HCT116 (cell line): ENCODE results near the gene SERP1. TPM values are rescaled to one million over a fixed set of nuclear protein-coding genes. Genes with fewer than 3 reads are reported as not detected.

Source experiments
- ATAC-seq: fragments of 200-7000 bp; cut with Tn5 transposase; 2 replicates; pipeline ENCODE4 v1.9.1; 2020; ENCODE audit warnings: mild to moderate bottlenecking, moderate library complexity
- BruUV-seq: library from RNA; stranded (reverse); fragments of 400-500 nt; replicated peaks from 2 replicates; lab custom pipeline; 2021; lab: Mats Ljungman, UMichigan
- CTCF ChIA-PET: fragments of 300-600 bp; sonication (Branson Sonifier 250); formaldehyde crosslinking; loops from one replicate; lab custom pipeline; 2021; ENCODE audit warnings: antibody characterized with exemption; lab: Charles Lee
- POLR2A ChIA-PET: fragments of 300-600, 350-600 bp; sonication (Branson Sonifier 250); formaldehyde crosslinking; loops from one replicate; lab custom pipeline; 2021; ENCODE audit warnings: antibody characterized with exemption; lab: Charles Lee
- RAD21 ChIA-PET, 2 experiments: fragments of 300-600 bp; sonication (Branson Sonifier 250); formaldehyde crosslinking; loops; one replicate each; lab custom pipeline; 2023; ENCODE audit warnings: low total read pairs in 2 of 2; ENCODE audit not compliant: uncharacterized antibody in 2 of 2, unreplicated experiment in 2 of 2, low non-redundant PET in 1 of 2; lab: Charles Lee
- DNase-seq: peaks from one replicate; pipeline ENCODE4 v3.0.0-alpha.2; 2010; ENCODE audit warnings: low read depth, low spot score
- H2AFZ ChIP-seq: fragments of 200-600 bp; shearing (Covaris generic), sonication (generic); 2 replicates; pipeline ENCODE4 v1.6.1; 2017; ENCODE audit warnings: low read depth, mixed run types, mixed read lengths, antibody characterized with exemption, low read length; ENCODE audit not compliant: poor library complexity, severe bottlenecking
- H3K27ac ChIP-seq: 2 replicates; pipeline ENCODE4 v1.5.1; 2012; ENCODE audit warnings: low read depth, low read length
- H3K27me3 ChIP-seq: fragments of 200-600 bp; sonication (generic); 2 replicates; pipeline ENCODE4 v1.6.1; 2016; ENCODE audit warnings: mixed run types, low read length, mixed read lengths; ENCODE audit not compliant: insufficient read depth
- H3K36me3 ChIP-seq, 2 experiments: fragments of 200-500 bp in 1 of 2; fragments of 200-600 bp in 1 of 2; sonication (Bioruptor generic) in 1 of 2; sonication (generic) in 1 of 2; 2 replicates each; pipeline versions ENCODE4 v1.5.1 to v1.6.1; 2014 to 2016; ENCODE audit warnings: low read length in 2 of 2, inconsistent platforms in 1 of 2, mixed read lengths in 1 of 2, mixed run types in 1 of 2; ENCODE audit not compliant: insufficient read depth in 2 of 2, control insufficient read depth in 1 of 2
- H3K4me1 ChIP-seq, 2 experiments: fragments of 200-600 bp in 1 of 2; sonication (generic) in 1 of 2; 2 replicates each; pipeline versions ENCODE4 v1.5.1 to v1.6.1; 2012 to 2017; ENCODE audit warnings: low read length in 2 of 2, inconsistent platforms in 1 of 2, mild to moderate bottlenecking in 1 of 2, mixed read lengths in 1 of 2, mixed run types in 1 of 2, moderate library complexity in 1 of 2; ENCODE audit not compliant: insufficient read depth in 2 of 2, control insufficient read depth in 1 of 2
- H3K4me2 ChIP-seq: fragments of 200-600 bp; sonication (generic); 2 replicates; pipeline ENCODE4 v1.6.1; 2017; ENCODE audit warnings: mixed run types, low read length, mixed read lengths
- H3K4me3 ChIP-seq, 2 experiments: fragments of 200-600 bp in 1 of 2; sonication (generic) in 1 of 2; replicated peaks in 1 of 2; 2 replicates each; pipeline ENCODE4 v1.5.1; 2011 to 2016; ENCODE audit warnings: low read length in 2 of 2, control low read depth in 1 of 2, low read depth in 1 of 2, mild to moderate bottlenecking in 1 of 2, mixed read lengths in 1 of 2, mixed run types in 1 of 2
- H3K79me2 ChIP-seq: fragments of 200-600 bp; sonication (generic); 2 replicates; pipeline ENCODE4 v1.6.1; 2017; ENCODE audit warnings: mild to moderate bottlenecking, mixed run types, low read length, moderate library complexity, mixed read lengths; ENCODE audit not compliant: insufficient read depth
- H3K9ac ChIP-seq: fragments of 200-600 bp; sonication (generic); 2 replicates; pipeline ENCODE4 v1.6.1; 2016; ENCODE audit warnings: low read length, mixed read lengths
- H3K9me2 ChIP-seq: fragments of 200-600 bp; sonication (generic), shearing (Covaris generic); 2 replicates; pipeline ENCODE4 v1.6.1; 2017; ENCODE audit warnings: mixed run types, mild to moderate bottlenecking, moderate library complexity; ENCODE audit not compliant: insufficient read depth
- H3K9me3 ChIP-seq, 2 experiments: fragments of 200-500 bp in 1 of 2; fragments of 200-600 bp in 1 of 2; sonication (Bioruptor generic) in 1 of 2; sonication (generic) in 1 of 2; 2 replicates each; pipeline ENCODE4 v1.6.1; 2014 to 2017; ENCODE audit warnings: low read length in 2 of 2, mixed read lengths in 2 of 2, inconsistent platforms in 1 of 2, low read depth in 1 of 2, mild to moderate bottlenecking in 1 of 2, mixed run types in 1 of 2, moderate library complexity in 1 of 2; ENCODE audit not compliant: control insufficient read depth in 1 of 2, insufficient read depth in 1 of 2
- H4K20me1 ChIP-seq: fragments of 200-600 bp; sonication (generic), shearing (Covaris generic); 2 replicates; pipeline ENCODE4 v1.6.1; 2017; ENCODE audit warnings: mixed run types, mild to moderate bottlenecking, moderate library complexity; ENCODE audit not compliant: insufficient read depth
- CBX3 ChIP-seq: IDR thresholded peaks from 2 replicates; pipeline ENCODE4 v1.6.1; 2012; ENCODE audit warnings: low read depth
- CEBPB ChIP-seq: IDR thresholded peaks from 2 replicates; pipeline ENCODE4 v1.6.1; 2012; ENCODE audit warnings: low read depth
- CTCF ChIP-seq, 3 experiments: fragments of 200-600 bp in 1 of 3; sonication (generic) in 1 of 3; IDR thresholded peaks in 2 of 3; conservative IDR thresholded peaks in 1 of 3; 2 replicates each; pipeline ENCODE4 v1.5.1; 2012 to 2017; ENCODE audit warnings: low read depth in 2 of 3, low read length in 2 of 3, antibody characterized with exemption in 1 of 3, borderline replicate concordance in 1 of 3, control low read depth in 1 of 3, mild to moderate bottlenecking in 1 of 3, mixed read lengths in 1 of 3, mixed run types in 1 of 3, moderate library complexity in 1 of 3; ENCODE audit not compliant: insufficient read depth in 1 of 3
- EZH2 ChIP-seq: fragments of 200-600 bp; sonication (generic); IDR thresholded peaks from 2 replicates; pipeline ENCODE4 v1.6.1; 2017; ENCODE audit warnings: antibody characterized with exemption, mixed run types
- EZH2phosphoT487 ChIP-seq: fragments of 200-600 bp; IDR thresholded peaks from 2 replicates; pipeline ENCODE4 v1.6.1; 2018; ENCODE audit warnings: antibody characterized with exemption, borderline replicate concordance
- FOSL1 ChIP-seq: IDR thresholded peaks from 2 replicates; pipeline ENCODE4 v1.6.1; 2012; ENCODE audit warnings: low read depth
- JUND ChIP-seq: IDR thresholded peaks from 2 replicates; pipeline ENCODE4 v1.6.1; 2012
- POLR2AphosphoS5 ChIP-seq: IDR thresholded peaks from 2 replicates; pipeline ENCODE4 v1.6.1; 2011; ENCODE audit warnings: mild to moderate bottlenecking, low read depth, low read length, moderate library complexity
- RAD21 ChIP-seq: IDR thresholded peaks from 2 replicates; pipeline ENCODE4 v1.6.1; 2012; ENCODE audit warnings: low read depth, mild to moderate bottlenecking
- SIN3A ChIP-seq: IDR thresholded peaks from 2 replicates; pipeline ENCODE4 v1.6.1; 2012; ENCODE audit warnings: low read depth
- TCF7L2 ChIP-seq: IDR thresholded peaks from 2 replicates; pipeline ENCODE4 v1.7.0; 2011; ENCODE audit warnings: borderline replicate concordance, inconsistent platforms; ENCODE audit not compliant: insufficient read depth, insufficient read length; ENCODE audit errors: extremely low read depth
- intact Hi-C: fragments of 100-400 bp; cut with micrococcal nuclease; formaldehyde crosslinking; loops from 2 replicates; pipeline ENCODE4 v1.10.0; 2022
- total RNA-seq: library from RNA; stranded (reverse); gene quantifications from one replicate; pipeline ENCODE4 v1.2.1, GENCODE V29; 2021; ENCODE audit not compliant: unreplicated experiment

Gene SERP1
- total RNA-seq, 1 experiment from 2014 or later = 69.1 TPM

- ChIA-PET CTCF (no interaction called here), RAD21 (no interaction called here), POLR2A (no interaction called here)
- DNase-seq = no peak
- Histone ChIP-seq H3K4me3 (no peak overlapping the region), H3K27ac (no peak overlapping the region), H3K4me1 (peaks cover 0 to 11% of the 10 kb centered on the region in 2 experiments; a peak in 1 of 4 replicates), H3K27me3 (no peaks in the 10 kb centered on the region), H3K9me3 (no peaks in the 10 kb centered on the region), H3K36me3 (no peaks in the 10 kb centered on the region), H3K9me2 (no peaks in the 10 kb centered on the region), H3K79me2 (no peaks in the 10 kb centered on the region), H2AFZ (no peak overlapping the region), H3K9ac (no peak overlapping the region), H3K4me2 (no peak overlapping the region), H4K20me1 (no peaks in the 10 kb centered on the region)
- BruUV-seq = no TSS peak
- TF ChIP-seq EZH2phosphoT487 (no peak), POLR2AphosphoS5 (no peak), EZH2 (no peak), FOSL1 (no peak), JUND (no peak), TCF7L2 (no peak), CEBPB (no peak), CBX3 (no peak), SIN3A (no peak), RAD21 (no peak), CTCF (IDR thresholded peaks at IDR 0.05 in 2 of 3, conservative IDR thresholded peaks at IDR 0.05 in 1 of 3; ENCODE audit: borderline replicate concordance in 1 of 3, insufficient read depth in 1 of 3, low read depth in 2 of 3, low read length in 2 of 3) (no peak)
- no peak for ATAC-seq
- intact Hi-C loops = no loop called here
These were observed 22.8 kb downstream of the SERP1 start for GRCh38 chr3:150523538-150523937.
